GM12878 (cell line): ENCODE data around the gene LMTK3.

Experiments
- BHLHE40 ChIP-seq, 2 experiments: fragments of 450-650 bp in 1 of 2; IDR thresholded peaks; 2 replicates each; pipeline ENCODE4 v1.6.1; 2011 to 2017; ENCODE audit warnings: low read depth in 2 of 2, borderline replicate concordance in 1 of 2, improper control_type of control experiment in 1 of 2, low read length in 1 of 2, mild to moderate bottlenecking in 1 of 2
- CTCF ChIP-seq, 3 experiments: IDR thresholded peaks in 2 of 3; conservative IDR thresholded peaks in 1 of 3; 2 replicates each; pipeline ENCODE4 v1.5.1; 2011; ENCODE audit warnings: low read depth in 3 of 3, low read length in 3 of 3, mild to moderate bottlenecking in 3 of 3, control low read depth in 2 of 3, moderate library complexity in 2 of 3, inconsistent platforms in 1 of 3, mixed read lengths in 1 of 3; ENCODE audit not compliant: control insufficient read depth in 2 of 3, insufficient read depth in 1 of 3; ENCODE audit errors: extremely low read depth in 1 of 3
- EGR1 ChIP-seq, 2 experiments: IDR thresholded peaks; 1 replicate in 1 of 2; 2 replicates in 1 of 2; pipeline ENCODE4 v1.6.1; 2011 to 2012; ENCODE audit warnings: low read depth in 2 of 2, low read length in 2 of 2, borderline replicate concordance in 1 of 2, mild to moderate bottlenecking in 1 of 2, moderate library complexity in 1 of 2
- ELK1 ChIP-seq: IDR thresholded peaks from 2 replicates; pipeline ENCODE4 v1.6.1; 2012; ENCODE audit warnings: low read depth, low read length, improper control_type of control experiment
- EZH2 ChIP-seq: IDR thresholded peaks from 2 replicates; pipeline ENCODE4 v1.6.1; 2012; ENCODE audit warnings: low read depth, mild to moderate bottlenecking, control low read depth, inconsistent platforms, low read length, borderline replicate concordance; ENCODE audit not compliant: control insufficient read depth
- POLR2A ChIP-seq: IDR thresholded peaks from 2 replicates; pipeline ENCODE4 v1.6.1; 2011; ENCODE audit warnings: low read depth, mild to moderate bottlenecking, low read length
- SIX5 ChIP-seq: IDR thresholded peaks from 2 replicates; pipeline ENCODE4 v1.6.1; 2011; ENCODE audit warnings: mild to moderate bottlenecking, low read depth, low read length, moderate library complexity; ENCODE audit not compliant: severe bottlenecking
- SP1 ChIP-seq: IDR thresholded peaks from one replicate; pipeline ENCODE4 v1.6.1; 2011; ENCODE audit warnings: low read depth, low read length
- TF ChIP-seq, protein P1 (sequence below): fragments of 450-650 bp; IDR thresholded peaks from 2 replicates; pipeline ENCODE4 v1.6.1; 2014; ENCODE audit warnings: mild to moderate bottlenecking

GRCh38 chr19:48487544-48487943, 24.1 kb downstream of the LMTK3 start:
- no peak for TF ChIP-seq SIX5
- no peak for TF ChIP-seq CTCF (IDR thresholded peaks at IDR 0.05 in 2 of 3, conservative IDR thresholded peaks at IDR 0.05 in 1 of 3; ENCODE audit: control insufficient read depth in 2 of 3, extremely low read depth in 1 of 3, insufficient read depth in 1 of 3, low read depth in 3 of 3, low read length in 3 of 3)
- TF ChIP-seq ELK1: no peak
- TF ChIP-seq POLR2A: no peak
- TF ChIP-seq, protein P1, sequence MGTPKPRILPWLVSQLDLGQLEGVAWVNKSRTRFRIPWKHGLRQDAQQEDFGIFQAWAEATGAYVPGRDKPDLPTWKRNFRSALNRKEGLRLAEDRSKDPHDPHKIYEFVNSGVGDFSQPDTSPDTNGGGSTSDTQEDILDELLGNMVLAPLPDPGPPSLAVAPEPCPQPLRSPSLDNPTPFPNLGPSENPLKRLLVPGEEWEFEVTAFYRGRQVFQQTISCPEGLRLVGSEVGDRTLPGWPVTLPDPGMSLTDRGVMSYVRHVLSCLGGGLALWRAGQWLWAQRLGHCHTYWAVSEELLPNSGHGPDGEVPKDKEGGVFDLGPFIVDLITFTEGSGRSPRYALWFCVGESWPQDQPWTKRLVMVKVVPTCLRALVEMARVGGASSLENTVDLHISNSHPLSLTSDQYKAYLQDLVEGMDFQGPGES: no peak
- no peak for TF ChIP-seq BHLHE40 (IDR thresholded peaks at IDR 0.05; ENCODE audit: borderline replicate concordance in 1 of 2, low read depth in 2 of 2, low read length in 1 of 2)
- no peak for TF ChIP-seq SP1
- TF ChIP-seq EZH2: no peak
- TF ChIP-seq EGR1 (IDR thresholded peaks at IDR 0.05; ENCODE audit: borderline replicate concordance in 1 of 2, low read depth in 2 of 2, low read length in 2 of 2): no peak
